Measurements from ENCODE around the gene FRY.

GRCh38 chr13:32124743-32125142 is 93.2 kb downstream of the FRY start:
- TF ChIP-seq CTCF (IDR thresholded peaks at IDR 0.05 in 2 of 3, conservative IDR thresholded peaks at IDR 0.05 in 1 of 3; ENCODE audit: control insufficient read depth in 2 of 3, extremely low read depth in 1 of 3, insufficient read depth in 1 of 3, low read depth in 3 of 3, low read length in 3 of 3) (no peak), ATF3 (IDR thresholded peaks at IDR 0.05; ENCODE audit: borderline replicate concordance, extremely low read depth, low read depth, low read length) (no peak), USF1 (IDR thresholded peaks at IDR 0.05; ENCODE audit: borderline replicate concordance, extremely low read length, insufficient read depth, low read depth, low read length) (no peak)
